Superior temporal gyrus (tissue), 1 donor: ENCODE results near the gene BRD3OS.
"Not testable (repeated sequence)": the region's sequence is repeated elsewhere in the genome, so short reads cannot be mapped to it uniquely, and the experiment has no call there.

Experiments used
- DNase-seq: peaks from one replicate; pipeline ENCODE4 v3.0.0-alpha.2; 2016; ENCODE audit errors: extremely low spot score

BRD3OS gene

GRCh38 chr9:134063571-134064450 is 38.5 kb downstream of the BRD3OS start:
- no peak for DNase-seq

DNA sequence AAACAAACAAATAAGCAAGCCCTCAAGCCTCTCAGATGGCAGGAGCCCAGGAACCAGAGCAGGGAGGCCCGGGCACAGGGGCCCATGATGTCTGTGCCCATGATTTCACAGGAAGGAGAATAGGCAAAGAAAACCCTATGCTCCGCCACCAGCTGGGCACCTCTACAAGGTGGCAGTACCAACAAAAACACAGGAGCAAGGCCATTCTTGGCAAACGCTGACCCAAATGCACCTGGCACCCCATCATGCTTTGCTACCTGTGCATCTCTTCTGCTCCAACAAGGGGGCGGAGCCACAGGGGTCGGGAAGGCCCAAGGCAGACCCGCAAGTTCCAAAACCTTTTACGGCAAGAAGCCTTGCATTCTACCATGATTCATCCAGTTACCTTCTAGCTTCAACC is 39.4 kb downstream of the BRD3OS start:
- no peak for DNase-seq

- no peak for DNase-seq
Observed at GRCh38 chr9:134065612-134066419, 40.5 kb downstream of the BRD3OS start.

- no peak for DNase-seq
Observed at GRCh38 chr9:134066526-134066912, 41.2 kb downstream of the BRD3OS start.

GRCh38 chr9:134066913-134067851 is 41.9 kb downstream of the BRD3OS start:
- peak; percentile 24 for DNase-seq

GRCh38 chr9:134067904-134068743 is 42.8 kb downstream of the BRD3OS start, which contains the start of gene BRD3:
Gene BRD3, minus strand, starts transcription at chr9:134068026. Its CDS starts 14,549 bp downstream, at chr9:134053477.
- DNase-seq, result peak; percentile 82

DNA sequence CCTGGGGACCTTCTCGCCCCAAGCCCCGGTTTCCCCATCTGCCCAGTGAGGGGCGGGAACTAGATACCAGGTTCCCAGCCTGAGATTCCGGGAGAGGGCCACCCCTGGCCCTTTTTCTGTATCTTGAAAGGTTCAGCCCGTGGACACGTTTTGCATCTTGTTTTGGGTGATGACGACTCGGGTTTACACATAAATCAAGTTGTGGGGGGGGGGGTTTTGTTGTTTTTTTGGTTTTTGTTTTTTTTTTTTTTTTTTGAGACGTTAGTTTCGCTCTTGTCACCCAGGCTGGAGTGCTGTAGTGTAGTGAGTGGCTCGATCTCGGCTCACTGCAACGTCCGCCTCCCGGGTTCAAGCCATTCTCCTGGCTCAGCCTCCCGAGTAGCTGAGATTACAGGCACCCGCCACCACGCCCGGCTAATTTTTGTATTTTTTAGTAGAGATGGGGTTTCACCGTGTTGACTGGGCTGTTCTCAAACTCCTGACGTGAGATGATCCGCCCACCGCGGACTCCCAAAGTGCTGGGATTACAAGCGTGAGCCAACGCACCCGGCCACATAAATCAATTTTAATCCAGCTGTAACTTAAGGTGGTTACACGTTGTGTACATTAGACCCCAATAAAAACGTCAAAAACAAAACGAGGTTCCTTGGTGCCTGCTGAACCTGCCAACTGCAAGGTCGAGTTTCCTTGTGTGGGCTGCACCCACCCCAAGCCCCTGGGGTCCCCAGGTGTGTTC is 43.6 kb downstream of the BRD3OS start:
- DNase-seq, result no peak

GRCh38 chr9:134069480-134070399 is 44.5 kb downstream of the BRD3OS start:
- DNase-seq, result no peak

- no peak for DNase-seq
Observed at GRCh38 chr9:134071149-134071548, 45.9 kb downstream of the BRD3OS start.

DNA sequence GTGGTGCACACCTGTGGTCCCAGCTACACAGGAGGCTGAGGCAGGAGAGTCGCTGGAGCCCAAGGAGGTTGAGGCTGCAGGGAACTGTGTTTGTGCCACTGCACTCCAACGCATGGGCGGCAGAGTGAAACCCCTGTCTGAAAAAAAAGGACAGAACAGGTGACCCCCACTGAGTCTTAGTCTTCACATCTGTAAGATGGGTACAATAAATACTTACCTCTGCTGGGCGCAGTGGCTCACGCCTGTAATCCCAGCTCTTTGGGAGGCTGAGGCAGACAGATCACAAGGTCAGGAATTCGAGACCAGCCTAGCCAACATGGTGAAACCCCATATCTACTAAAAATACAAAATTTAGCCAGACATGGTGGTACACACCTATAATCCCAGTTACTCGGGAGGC is 47.4 kb downstream of the BRD3OS start:
- DNase-seq, result not testable (repeated sequence)

- no peak for DNase-seq
Observed at GRCh38 chr9:134073500-134073899, 48.2 kb downstream of the BRD3OS start.

DNA sequence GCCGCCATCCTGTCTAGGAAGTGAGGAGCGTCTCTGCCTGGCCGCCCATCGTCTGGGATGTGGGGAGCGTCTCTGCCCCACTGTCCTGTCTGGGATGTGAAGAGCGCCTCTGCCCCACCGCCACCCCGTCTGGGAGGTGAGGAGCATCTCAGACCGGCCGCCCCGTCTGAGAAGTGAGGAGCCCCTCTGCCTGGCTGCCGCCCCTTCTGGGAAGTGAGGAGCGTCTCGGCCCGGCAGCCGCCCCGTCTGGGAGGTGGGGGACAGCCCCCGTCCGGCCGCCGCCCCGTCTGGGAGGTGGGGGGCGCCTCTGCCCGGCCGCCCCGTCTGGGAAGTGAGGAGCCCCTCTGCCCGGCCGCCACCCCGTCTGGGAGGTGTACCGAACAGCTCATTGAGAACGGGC is 50.4 kb downstream of the BRD3OS start:
- not testable (repeated sequence) for DNase-seq

- no peak for DNase-seq
Observed at GRCh38 chr9:134076644-134077043, 51.4 kb downstream of the BRD3OS start.
